Heart left ventricle (tissue), 13 donors: ENCODE measurements around the gene ZBTB20.

Experiments
- CTCF ChIP-seq, 12 donors: fragments of 200-600 bp; sonication (generic) in 4 of 12; IDR thresholded peaks; one replicate each; pipeline versions ENCODE4 v1.5.0 to v1.8.0; 2018 to 2022; ENCODE audit warnings: antibody characterized with exemption in 12 of 12, mild to moderate bottlenecking in 5 of 12
- POLR2A ChIP-seq, 2 donors: fragments of 450-650 bp; IDR thresholded peaks; one replicate each; pipeline ENCODE4 v1.6.1; 2017; ENCODE audit warnings: antibody characterized with exemption in 2 of 2, mild to moderate bottlenecking in 2 of 2, moderate library complexity in 2 of 2
- donor health status: ischemic (EF 13 %, LVEDD 7.1; RV severe dilation, severe dysfunction).
- donor health status: DM: no; HTN: yes; CAD: no.
- donor health status: DM: no; HTN: no; CAD: no.
- donor health status: ischemic (EF 25% LVEDD 6.9; RV normal size, moderate dysfunction).
- donor health status: ischemic (EF 25% LVEDD 5.7; RV mildly dilated, moderate dysfunction).
- donor health status: ischemic (EF 35%, LVEDD 5.7; RV mildly dilated, moderate dysfunction).
- donor health status: nonischemic (EF 11% LVEDD 7.7; RV severe dilation, severe dysfunction).
- donor health status: DM: yes; HTN: yes; CAD: no.
- donor health status: PGD.
- donor health status: ischemic (EF 29% LVEDD 5.4; RV normal size, mild dysfunction).
- donor health status: nonischemic (EF 23%, LVEDD 6.1; RV moderate dilation, normal function).

DNA sequence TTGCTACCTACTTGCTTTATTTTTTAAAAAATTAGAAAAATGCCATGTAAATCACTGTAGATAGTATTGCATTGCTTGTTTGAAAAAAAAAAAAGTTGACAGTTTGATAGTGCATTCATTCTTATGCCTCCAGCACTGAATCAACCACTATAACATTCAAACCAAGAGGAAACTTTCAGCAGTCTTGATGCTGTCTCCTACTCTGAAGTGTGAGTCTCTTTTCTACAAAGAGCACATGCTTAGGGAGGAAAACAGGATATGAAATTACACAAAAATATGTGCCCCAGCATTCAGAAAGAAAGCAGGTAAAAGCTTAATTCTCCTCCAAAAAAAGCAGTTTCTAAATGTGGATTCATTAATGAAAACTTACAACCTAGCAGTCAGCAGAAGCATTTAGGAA, 78.3 kb downstream of the ZBTB20 start:
- TF ChIP-seq CTCF (IDR thresholded peaks at IDR 0.05) (no peak), POLR2A (IDR thresholded peaks at IDR 0.05) (no peak)
